ENCODE data around the gene MUS81.
"Not testable (repeated sequence)": the region's sequence is repeated elsewhere in the genome, so short reads cannot be mapped to it uniquely, and the experiment has no call there.

The MUS81 gene

GRCh38 chr11:65873318-65874156 is 13.3 kb downstream of the MUS81 start:
- DNase-seq, result peak; percentile 31

GRCh38 chr11:65879617-65880016 is 19.4 kb downstream of the MUS81 start, which contains the start of gene CTSW:
Gene CTSW (plus strand): TSS chr11:65879837. CDS start chr11:65879855, 18 bp downstream.
- no peak for DNase-seq

GRCh38 chr11:65880027-65880426 is 19.8 kb downstream of the MUS81 start:
- no peak for DNase-seq

GRCh38 chr11:65880844-65881421 is 20.7 kb downstream of the MUS81 start:
- DNase-seq, result no peak

DNA sequence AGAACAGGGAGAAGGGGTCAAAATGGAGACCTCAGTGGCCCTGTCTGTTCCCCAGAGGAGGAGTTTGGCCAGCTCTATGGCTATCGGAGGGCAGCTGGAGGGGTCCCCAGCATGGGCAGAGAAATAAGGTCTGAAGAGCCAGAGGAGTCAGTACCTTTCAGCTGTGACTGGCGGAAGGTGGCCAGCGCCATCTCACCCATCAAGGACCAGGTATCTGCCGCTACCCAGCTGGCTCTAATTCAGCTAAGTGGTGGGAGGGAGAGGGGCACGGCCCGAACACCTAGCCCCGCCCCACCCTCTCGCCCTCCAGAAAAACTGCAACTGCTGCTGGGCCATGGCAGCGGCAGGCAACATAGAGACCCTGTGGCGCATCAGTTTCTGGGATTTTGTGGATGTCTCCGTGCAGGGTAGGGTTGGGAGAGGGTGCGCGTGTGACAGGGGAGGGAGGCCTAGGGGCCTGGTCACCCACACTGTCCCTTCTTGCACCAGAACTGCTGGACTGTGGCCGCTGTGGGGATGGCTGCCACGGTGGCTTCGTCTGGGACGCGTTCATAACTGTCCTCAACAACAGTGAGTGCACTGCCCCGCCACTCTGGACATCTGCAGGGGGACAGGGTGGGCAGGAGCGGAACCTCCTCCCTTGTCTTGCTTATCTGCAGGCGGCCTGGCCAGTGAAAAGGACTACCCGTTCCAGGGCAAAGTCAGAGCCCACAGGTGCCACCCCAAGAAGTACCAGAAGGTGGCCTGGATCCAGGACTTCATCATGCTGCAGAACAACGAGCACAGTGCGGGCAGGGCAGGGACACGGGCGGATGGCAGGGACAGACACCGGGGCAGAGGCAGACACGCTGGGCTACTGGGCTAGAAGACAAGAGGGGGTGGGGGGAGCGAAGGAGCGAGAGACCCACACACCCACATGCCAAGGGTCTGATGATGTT is 22.2 kb downstream of the MUS81 start:
- no peak for DNase-seq

- DNase-seq, result no peak
Observed at GRCh38 chr11:65883058-65883761, 23.0 kb downstream of the MUS81 start.

- DNase-seq, result no peak
Observed at GRCh38 chr11:65883786-65884715, 23.8 kb downstream of the MUS81 start.

GRCh38 chr11:65884716-65885092 is 24.5 kb downstream of the MUS81 start:
- DNase-seq, result no peak

DNA sequence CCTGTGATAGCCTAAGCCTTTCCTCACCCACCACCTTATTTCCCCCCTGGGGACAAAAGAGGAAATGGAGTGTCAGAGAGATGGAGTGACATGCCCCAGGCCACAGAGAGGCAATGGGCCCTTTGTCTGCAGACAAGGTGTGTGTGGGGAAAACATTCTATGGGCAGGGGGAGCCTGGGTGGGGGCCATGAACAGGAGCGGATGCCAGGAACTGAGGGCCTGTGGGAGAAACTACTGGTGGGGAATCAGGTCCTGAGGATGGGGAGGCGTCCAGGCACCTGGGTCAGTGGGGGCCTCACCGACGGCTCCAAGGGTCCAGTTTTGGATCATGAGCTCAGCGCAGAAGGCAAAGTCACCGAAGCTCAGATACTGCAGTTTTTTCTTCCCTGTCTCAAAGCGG is 25.0 kb downstream of the MUS81 start:
- DNase-seq, result no peak

GRCh38 chr11:65885808-65886536 is 25.7 kb downstream of the MUS81 start:
- no peak for DNase-seq

GRCh38 chr11:65886826-65887722 is 26.8 kb downstream of the MUS81 start:
- no peak for DNase-seq

- no peak for DNase-seq
Observed at GRCh38 chr11:65887723-65888162, 27.5 kb downstream of the MUS81 start.

DNA sequence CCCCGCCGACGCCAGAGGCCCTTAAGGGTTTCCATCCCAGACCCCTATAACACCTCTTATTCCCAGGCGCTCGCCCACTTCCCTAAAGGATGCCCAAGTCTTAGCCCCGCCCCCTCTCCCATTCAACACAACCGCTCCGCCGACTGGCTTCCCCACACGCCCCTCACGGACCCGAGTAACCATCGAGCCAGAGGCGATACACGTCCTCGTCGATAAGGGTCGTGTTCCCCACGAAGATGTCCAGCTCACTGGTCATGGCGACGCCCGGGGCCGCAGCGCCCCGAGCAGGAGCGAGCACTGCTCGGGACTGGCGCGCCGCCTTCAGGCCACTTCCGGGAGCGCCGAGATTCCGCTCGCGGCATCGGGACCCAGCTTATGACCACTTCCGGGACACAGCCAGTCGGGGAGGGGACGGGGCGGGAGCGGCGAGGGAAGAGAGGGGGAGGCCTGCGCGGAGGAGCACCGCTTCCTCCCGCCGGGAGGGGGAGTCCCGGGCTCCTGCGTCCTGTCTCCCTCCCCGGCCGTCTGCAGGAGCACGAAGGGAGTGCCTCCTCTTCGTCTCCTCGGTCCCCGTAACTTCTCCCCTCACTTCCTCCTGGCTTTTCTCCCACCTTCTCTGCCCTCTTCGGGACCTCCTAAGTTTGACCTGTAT is 28.1 kb downstream of the MUS81 start, which contains the start of gene FIBP:
Gene FIBP, minus strand, starts transcription at position 309 of the 652 bp plus-strand sequence. Its CDS starts 53 bp downstream, at position 256.
- DNase-seq, result peak; percentile 73

- peak; percentile 81 for DNase-seq
Observed at GRCh38 chr11:65890324-65891218, 30.3 kb downstream of the MUS81 start, which contains the start of gene CCDC85B. Gene CCDC85B (plus strand): TSS chr11:65890673. CDS start chr11:65890784, 111 bp downstream.

GRCh38 chr11:65891219-65892136 is 31.2 kb downstream of the MUS81 start:
- no peak for DNase-seq

GRCh38 chr11:65892137-65892540 is 31.9 kb downstream of the MUS81 start:
- not testable (repeated sequence) for DNase-seq

Measured in NCI-H2081 treated with DMSO at 0.1 percent for 48 hours (cell line).